ENCODE measurements around the gene CYLC2. TPM values are rescaled to one million over a fixed set of nuclear protein-coding genes. Genes with fewer than 3 reads are reported as not detected.

The CYLC2 gene
- total and polyA plus RNA-seq, 11 donors: not detected

- no peaks in the 10 kb centered on the region for H3K36me3 ChIP-seq
- peaks cover 0 to 25% (median 16%) of the 10 kb centered on the region in 12 donors for H3K9me3 ChIP-seq
- DNase-seq (no peak), ATAC-seq (no peak)
- no peaks in the 10 kb centered on the region for H3K4me1 ChIP-seq
- intact Hi-C loops (cut with DNase I): no loop called here
- 61 to 79% (median 74%) methylated on average over 2 of the region's 2 CpGs for WGBS, 4 donors
- no peak overlapping the region for H3K4me3 ChIP-seq
- H3K27ac ChIP-seq: no peak overlapping the region
- H3K27me3 ChIP-seq: no peaks in the 10 kb centered on the region
- no peak for TF ChIP-seq POLR2A (IDR thresholded peaks at IDR 0.05)
- no peak for TF ChIP-seq CTCF (IDR thresholded peaks at IDR 0.05)
These were observed 22.4 kb upstream of the CYLC2 start for GRCh38 chr9:102972780-102973179.

- no peak for DNase-seq
- no peak for ATAC-seq
These were observed 20.6 kb upstream of the CYLC2 start for GRCh38 chr9:102974530-102974929.

DNA sequence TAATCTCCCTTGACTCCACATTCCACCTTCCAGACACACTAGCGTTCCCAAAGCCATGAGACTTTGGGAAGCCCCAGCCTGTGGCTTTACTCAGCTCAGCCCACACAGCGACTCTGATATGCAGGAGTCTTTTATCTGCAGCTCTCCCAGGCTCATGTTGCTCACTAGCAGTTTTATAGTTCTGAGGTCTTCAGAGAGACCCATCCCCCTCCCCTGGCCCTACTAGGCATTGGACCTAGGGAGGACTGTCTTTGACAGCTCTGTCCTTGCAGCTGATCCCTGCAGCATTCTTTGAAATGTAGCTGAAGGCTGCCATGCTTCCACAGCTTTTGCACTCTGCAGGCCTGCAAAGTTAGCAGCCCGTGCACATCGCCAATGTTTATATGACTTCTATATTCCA lies 19.9 kb upstream of the CYLC2 start:
- ATAC-seq (no peak), DNase-seq (no peak)
- Histone ChIP-seq H3K4me3 (no peak overlapping the region), H3K9me3 (peaks cover 0 to 19% (median 9%) of the 10 kb centered on the region in 12 donors), H3K27me3 (no peaks in the 10 kb centered on the region), H3K36me3 (no peaks in the 10 kb centered on the region), H3K27ac (no peak overlapping the region), H3K4me1 (no peaks in the 10 kb centered on the region)
- TF ChIP-seq POLR2A (IDR thresholded peaks at IDR 0.05) (no peak), CTCF (IDR thresholded peaks at IDR 0.05) (no peak)
- intact Hi-C loops (cut with DNase I): no loop called here
- WGBS, 4 donors: 70 to 82% (median 75%) methylated on average over 2 to 4 of the region's 4 CpGs

More at GRCh38 chr9:102974530-102974929, 20.6 kb upstream of the CYLC2 start:
- no peaks in the 10 kb centered on the region for H3K36me3 ChIP-seq
- H3K27ac ChIP-seq: no peak overlapping the region
- WGBS, 4 donors: 82 to 93% (median 84%) methylated on average over 1 of the region's 1 CpG
- no peaks in the 10 kb centered on the region for H3K4me1 ChIP-seq
- intact Hi-C loops (cut with DNase I): no loop called here
- no peaks in the 10 kb centered on the region for H3K27me3 ChIP-seq
- peaks cover 0 to 24% (median 13%) of the 10 kb centered on the region in 12 donors for H3K9me3 ChIP-seq
- no peak overlapping the region for H3K4me3 ChIP-seq
- TF ChIP-seq CTCF (IDR thresholded peaks at IDR 0.05): no peak
- TF ChIP-seq POLR2A (IDR thresholded peaks at IDR 0.05): no peak

DNA sequence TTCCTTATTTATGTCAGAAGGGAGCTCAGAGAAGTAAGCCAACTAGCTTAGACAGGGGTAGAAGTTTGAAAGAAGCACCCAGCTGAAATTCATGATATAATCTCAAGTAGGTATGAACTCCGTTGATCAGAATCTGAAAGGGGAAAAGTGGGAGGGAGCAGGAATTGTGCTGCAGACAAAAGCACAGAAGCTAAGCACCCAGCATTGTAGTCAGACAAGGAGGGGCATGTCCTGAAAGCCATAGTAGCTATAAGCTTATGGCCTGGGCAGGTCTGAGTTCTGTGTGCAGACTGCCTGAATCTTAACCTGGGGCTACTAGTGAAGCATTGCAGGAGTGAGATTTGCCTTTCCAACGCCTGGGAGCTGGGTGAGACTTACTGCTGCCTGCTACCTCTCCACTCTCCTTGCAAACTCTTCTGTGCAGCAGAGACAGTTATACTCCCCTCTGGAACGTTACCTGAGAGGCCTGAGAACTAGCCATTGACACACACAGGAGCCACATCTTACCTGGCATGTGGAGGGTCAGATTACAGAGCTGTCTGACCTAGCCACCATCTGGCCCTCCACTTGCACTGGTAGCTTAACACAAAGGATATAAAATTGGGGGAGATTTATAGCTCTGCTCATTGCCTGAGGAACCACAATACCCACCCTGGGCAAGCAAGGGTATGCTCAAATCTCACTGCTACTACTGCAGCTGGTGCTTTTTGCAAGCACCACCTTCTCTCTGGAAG lies 9.8 kb upstream of the CYLC2 start:
- Histone ChIP-seq H3K27ac (no peak overlapping the region), H3K4me3 (no peak overlapping the region), H3K27me3 (no peaks in the 10 kb centered on the region), H3K4me1 (no peaks in the 10 kb centered on the region), H3K36me3 (no peaks in the 10 kb centered on the region), H3K9me3 (no peaks in the 10 kb centered on the region)
- no peak for TF ChIP-seq CTCF (IDR thresholded peaks at IDR 0.05)
- TF ChIP-seq POLR2A (IDR thresholded peaks at IDR 0.05): no peak
- no peak for ATAC-seq
- intact Hi-C loops (cut with DNase I): no loop called here
- no peak for DNase-seq
- 62 to 83% (median 68%) methylated on average over 3 of the region's 3 CpGs for WGBS, 4 donors
